Left ventricle myocardium inferior (tissue), 1 donor: ENCODE data around the gene KLHL28. TPM values are rescaled to one million over a fixed set of nuclear protein-coding genes. Genes with fewer than 3 reads are reported as not detected.

Experiments used
- DNase-seq: peaks from one replicate; pipeline ENCODE4 v3.0.0-alpha.2; 2020
- H3K27ac ChIP-seq: fragments of 200-600 bp; replicated peaks from 2 replicates; pipeline ENCODE4 v1.8.0; 2021
- H3K27me3 ChIP-seq: fragments of 200-600 bp; 2 replicates; pipeline ENCODE4 v1.8.0; 2021; ENCODE audit warnings: low read depth
- H3K36me3 ChIP-seq: fragments of 200-600 bp; 2 replicates; pipeline ENCODE4 v1.8.0; 2021
- H3K4me1 ChIP-seq: fragments of 200-600 bp; 2 replicates; pipeline ENCODE4 v1.8.0; 2021
- H3K4me3 ChIP-seq: fragments of 200-600 bp; 2 replicates; pipeline ENCODE4 v1.8.0; 2021; ENCODE audit warnings: mild to moderate bottlenecking, moderate library complexity
- H3K9me3 ChIP-seq: fragments of 200-600 bp; replicated peaks from 2 replicates; pipeline ENCODE4 v1.8.0; 2021
- CTCF ChIP-seq: fragments of 200-600 bp; IDR thresholded peaks from 2 replicates; pipeline ENCODE4 v1.8.0; 2021; ENCODE audit warnings: antibody characterized with exemption, mild to moderate bottlenecking, borderline replicate concordance
- intact Hi-C: fragments of 100-400 bp; cut with micrococcal nuclease; formaldehyde crosslinking; loops from one replicate; pipeline ENCODE4 v1.11.0; 2022
- total RNA-seq: library from RNA; stranded (reverse); fragmentation: NEBNext Ultra II Directional; extraction: Animal tissue kit (Norgen Biotek cat#: 25700); gene quantifications from one replicate; pipeline ENCODE4 v1.2.1, GENCODE V29; 2021
- donor health status: DM: no; HTN: yes; CAD: no; lungs with severe emphysema.

KLHL28 gene
- total RNA-seq, 1 donor from 2014 or later, result 10.0 TPM

- no peak for TF ChIP-seq CTCF
- no peak overlapping the region for H3K4me3 ChIP-seq
- no peaks in the 10 kb centered on the region for H3K36me3 ChIP-seq
- H3K9me3 ChIP-seq, result peaks cover 3% of the 10 kb centered on the region
- H3K4me1 ChIP-seq, result no peaks in the 10 kb centered on the region
- intact Hi-C loops, result loop anchor here (10.0 kb wide), 1 partner anchor 365 kb away; the partner anchor contains the start of gene MIS18BP1
- H3K27me3 ChIP-seq, result no peaks in the 10 kb centered on the region
- H3K27ac ChIP-seq, result no peak overlapping the region
- no peak for DNase-seq
These were observed 71.9 kb downstream of the KLHL28 start for GRCh38 chr14:44889595-44890471.

GRCh38 chr14:44887596-44887955, 74.2 kb downstream of the KLHL28 start:
- intact Hi-C loops, result no loop called here
- Histone ChIP-seq H3K27ac (no peak overlapping the region), H3K36me3 (no peaks in the 10 kb centered on the region), H3K9me3 (peaks cover 14% of the 10 kb centered on the region), H3K4me3 (no peak overlapping the region), H3K4me1 (no peaks in the 10 kb centered on the region), H3K27me3 (no peaks in the 10 kb centered on the region)
- no peak for DNase-seq
- TF ChIP-seq CTCF, result no peak

- H3K4me1 ChIP-seq, result no peaks in the 10 kb centered on the region
- H3K27ac ChIP-seq, result no peak overlapping the region
- intact Hi-C loops, result no loop called here
- no peak for DNase-seq
- no peaks in the 10 kb centered on the region for H3K36me3 ChIP-seq
- H3K9me3 ChIP-seq, result peaks cover 20% of the 10 kb centered on the region
- no peak overlapping the region for H3K4me3 ChIP-seq
- TF ChIP-seq CTCF, result no peak
- H3K27me3 ChIP-seq, result no peaks in the 10 kb centered on the region
These were observed 74.7 kb downstream of the KLHL28 start for GRCh38 chr14:44886860-44887595.

- intact Hi-C loops, result no loop called here
- H3K4me3 ChIP-seq, result no peak overlapping the region
- no peaks in the 10 kb centered on the region for H3K4me1 ChIP-seq
- no peaks in the 10 kb centered on the region for H3K36me3 ChIP-seq
- peaks cover 25% of the 10 kb centered on the region for H3K9me3 ChIP-seq
- no peak for DNase-seq
- H3K27ac ChIP-seq, result no peak overlapping the region
- H3K27me3 ChIP-seq, result no peaks in the 10 kb centered on the region
- no peak for TF ChIP-seq CTCF
These were observed 81.0 kb downstream of the KLHL28 start for GRCh38 chr14:44880791-44881190.

Other genes with a start within 250 kb of the KLHL28 start
- gene TOGARAM1, start 243 bp upstream of the KLHL28 start, total RNA-seq, result 21.6 TPM
- 11.1 TPM for gene PRPF39, start 122.2 kb upstream of the KLHL28 start, total RNA-seq
- gene FKBP3, start 172.5 kb upstream of the KLHL28 start, total RNA-seq, result 107 TPM
- gene FANCM, start 174.0 kb upstream of the KLHL28 start, total RNA-seq, result 2.7 TPM